GM19239 (cell line): Measurements from ENCODE around the gene VAMP5.
"Not testable (repeated sequence)": the region's sequence is repeated elsewhere in the genome, so short reads cannot be mapped to it uniquely, and the experiment has no call there.

ENCODE experiments used
- DNase-seq: peaks from one replicate; pipeline ENCODE4 v3.0.0; 2011; ENCODE audit warnings: low spot score; ENCODE audit not compliant: insufficient read length
- FAIRE-seq: peaks from 2 replicates; lab custom pipeline; 2011; peaks lifted over from hg19 to GRCh38; lab: Jason Lieb, UNC

Gene VAMP5

DNA sequence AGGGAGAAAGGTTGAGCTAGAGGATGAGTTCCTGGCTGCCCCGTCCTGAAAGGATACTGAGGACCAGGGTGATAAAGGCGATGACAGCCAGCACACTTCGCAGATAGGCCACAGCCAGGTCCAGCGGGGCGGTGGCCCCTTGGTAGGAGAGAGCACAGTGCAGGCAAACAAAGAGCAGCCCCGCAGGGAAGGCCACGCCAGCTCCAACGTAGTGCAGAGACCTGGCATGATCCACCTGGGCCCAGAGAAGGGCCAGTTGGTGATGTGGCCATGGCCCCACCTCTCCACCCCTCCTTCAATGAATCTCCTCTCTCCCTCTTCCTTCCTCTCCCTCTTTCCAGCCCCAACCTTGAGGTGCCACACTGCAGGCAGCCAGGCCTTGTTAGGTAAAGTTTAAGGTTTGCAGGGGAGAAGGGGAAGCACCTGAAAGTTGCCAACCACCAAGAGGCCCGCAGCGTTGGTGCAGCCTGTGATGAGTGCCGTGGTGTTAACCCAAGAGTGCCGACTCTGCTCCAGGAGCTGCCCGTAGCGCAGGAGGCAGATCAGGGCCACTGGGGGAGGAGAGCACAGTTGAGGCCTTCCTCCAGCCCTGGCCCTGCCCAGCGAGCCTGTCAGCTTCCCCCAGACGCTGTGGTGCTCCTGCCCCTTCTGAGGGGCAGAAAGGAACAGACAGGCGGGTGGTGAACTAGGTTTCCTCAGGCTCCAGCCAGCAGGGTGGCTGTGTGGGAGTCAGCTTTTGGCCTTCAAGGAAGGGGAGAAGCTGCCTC, 15.4 kb downstream of the VAMP5 start:
- no peak for FAIRE-seq

DNA sequence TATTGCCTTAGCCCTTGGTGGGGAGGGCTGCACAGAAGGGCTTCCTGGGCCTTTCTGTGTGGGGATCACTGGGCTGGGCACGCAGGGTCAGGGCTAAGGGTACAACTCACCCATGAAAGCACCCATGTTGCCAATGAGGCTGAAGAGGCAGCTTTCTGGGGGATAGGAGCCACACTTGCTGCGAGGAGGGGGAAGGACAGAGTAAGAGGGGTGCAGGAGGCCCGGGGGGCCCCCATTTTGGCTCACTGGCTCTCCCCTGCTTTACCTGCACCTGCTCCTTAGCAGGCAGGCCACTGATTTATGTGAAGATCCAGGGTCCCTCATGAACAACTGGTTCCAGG, 16.0 kb downstream of the VAMP5 start:
- no peak for DNase-seq
- FAIRE-seq: no peak

More for the DNA sequence above, 15.4 kb downstream of the VAMP5 start:
- no peak for DNase-seq

- no peak for FAIRE-seq
- no peak for DNase-seq
These were observed 16.9 kb downstream of the VAMP5 start for GRCh38 chr2:85600951-85601770.

GRCh38 chr2:85601771-85602475, 17.7 kb downstream of the VAMP5 start:
- DNase-seq (no peak), FAIRE-seq (no peak)

DNA sequence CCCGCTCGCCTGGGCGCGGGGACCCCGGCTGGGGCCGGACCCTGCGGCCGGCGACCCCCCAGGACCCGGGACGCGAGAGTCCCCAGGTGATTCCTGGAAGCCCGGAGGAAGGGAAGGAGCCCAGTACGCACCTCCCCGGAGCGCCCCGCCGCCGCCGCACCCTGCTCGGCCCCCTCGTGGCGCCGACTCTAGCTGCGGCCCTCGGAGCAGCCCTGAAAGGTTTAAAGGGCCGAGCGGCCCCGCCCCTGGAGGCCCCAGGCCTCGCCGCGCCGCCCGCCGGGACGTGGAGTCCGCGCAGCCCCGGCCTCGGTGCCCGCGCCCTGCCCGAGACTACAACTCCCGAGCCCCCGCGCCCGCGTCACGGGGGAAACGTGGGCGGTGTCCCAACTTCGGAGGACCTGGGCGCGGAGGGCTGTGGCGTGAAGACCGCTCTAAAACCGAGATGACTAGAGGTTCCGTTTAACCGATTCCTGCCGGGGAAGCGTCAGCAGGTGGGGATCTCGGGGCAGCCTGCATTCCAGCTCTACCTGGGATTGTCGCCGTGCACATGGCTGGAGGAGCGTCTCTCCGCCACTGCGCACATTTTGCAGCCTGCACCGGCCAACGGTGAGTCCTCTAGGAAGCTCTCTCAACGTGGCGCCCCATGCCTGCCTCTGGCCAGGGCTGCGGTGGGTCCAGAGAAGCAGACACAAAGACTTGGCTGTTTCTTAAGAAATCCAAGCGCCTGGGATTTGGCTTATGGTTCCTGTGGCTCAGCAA, 18.4 kb downstream of the VAMP5 start, which contains the start of gene TMEM150A:
Gene TMEM150A (minus strand): TSS at position 223 of the 759 bp plus-strand sequence. CDS start 750 bp downstream, outside the sequence.
- DNase-seq (peak; percentile 86), FAIRE-seq (peak; percentile 87)

DNA sequence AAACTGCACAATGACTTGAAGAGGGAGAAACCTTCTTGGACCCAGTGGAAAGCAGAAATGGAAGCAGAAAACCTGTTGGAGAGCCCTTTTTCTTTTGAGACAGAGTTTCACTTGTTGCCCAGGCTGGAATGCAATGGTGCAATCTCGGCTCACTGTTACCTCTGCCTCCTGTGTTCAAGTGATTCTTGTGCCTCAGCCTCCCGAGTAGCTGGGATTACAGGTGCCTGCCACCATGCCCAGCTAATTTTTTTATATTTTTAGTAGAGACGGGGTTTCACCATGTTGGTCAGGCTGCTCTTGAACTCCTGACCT, 19.9 kb downstream of the VAMP5 start:
- not testable (repeated sequence) for DNase-seq

DNA sequence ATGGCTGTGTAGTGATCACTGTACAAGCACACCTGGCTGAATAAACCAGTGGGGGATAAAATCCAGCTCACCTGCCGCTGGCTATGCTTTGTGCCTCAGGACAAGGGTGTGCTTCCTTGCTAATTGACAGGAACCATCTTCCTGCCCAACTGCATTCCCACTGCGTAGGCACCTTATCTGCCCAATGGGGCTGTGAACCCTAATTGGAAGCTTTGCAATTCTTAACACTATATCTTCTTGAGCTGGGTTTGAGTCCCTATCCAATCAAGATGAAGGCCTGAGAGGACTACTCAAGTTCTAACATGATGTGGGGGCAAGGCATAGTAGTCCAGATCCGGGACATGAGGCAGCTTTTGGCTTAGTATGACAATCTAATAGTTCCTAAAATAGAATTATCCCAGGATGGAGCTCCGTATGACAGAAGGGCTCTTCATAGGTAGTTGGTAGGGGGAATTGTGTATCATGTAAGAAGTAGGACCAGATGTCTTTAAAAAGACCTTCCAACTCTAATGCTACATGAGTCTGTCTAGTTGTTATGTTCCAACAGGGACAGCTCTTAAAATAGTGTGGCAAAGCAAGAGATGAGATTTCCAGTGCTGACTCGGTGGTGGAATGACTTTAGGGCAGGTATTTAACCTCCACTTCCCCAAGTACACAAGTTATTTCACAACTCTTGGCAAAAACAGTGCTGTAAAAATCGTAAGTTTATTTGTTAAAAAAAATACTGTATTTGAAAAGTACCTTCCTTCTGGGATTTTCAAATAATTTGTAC, 20.5 kb downstream of the VAMP5 start:
- DNase-seq (no peak), FAIRE-seq (no peak)

More for the DNA sequence above, 19.9 kb downstream of the VAMP5 start:
- FAIRE-seq: not testable (repeated sequence)

DNA sequence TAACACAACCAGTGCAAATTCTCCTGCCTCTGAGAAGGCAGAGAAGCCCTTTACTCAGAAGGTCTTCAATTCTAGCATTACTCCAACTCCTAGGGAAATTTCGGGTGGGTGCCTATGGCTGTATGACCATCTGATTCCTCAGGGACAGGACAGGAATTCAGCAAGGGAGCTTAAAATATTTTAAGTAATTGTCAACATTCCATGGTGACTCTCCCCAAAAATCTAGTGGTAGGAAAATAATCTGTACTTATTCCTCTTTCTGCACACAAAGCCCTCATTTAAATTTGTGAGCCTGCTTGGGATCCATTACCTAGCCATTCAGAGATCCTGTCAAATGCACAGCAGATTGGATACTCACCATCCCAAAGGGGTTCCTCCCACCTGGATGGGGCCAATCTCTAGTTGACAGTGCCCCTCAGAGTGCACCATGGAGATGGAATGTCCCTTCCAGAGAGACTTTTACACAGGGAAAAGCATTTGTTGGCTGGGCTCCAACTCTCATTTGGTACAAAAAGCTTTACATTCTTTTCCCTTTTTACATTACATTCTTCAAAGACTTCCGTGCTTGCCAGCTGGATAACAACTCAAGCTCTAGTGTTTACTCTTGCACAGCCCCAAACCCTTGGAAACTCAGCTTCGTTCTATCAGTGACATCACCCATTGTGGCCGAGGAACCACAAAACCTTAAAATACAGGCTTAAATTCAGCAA, 21.3 kb downstream of the VAMP5 start:
- DNase-seq (no peak), FAIRE-seq (no peak)

DNA sequence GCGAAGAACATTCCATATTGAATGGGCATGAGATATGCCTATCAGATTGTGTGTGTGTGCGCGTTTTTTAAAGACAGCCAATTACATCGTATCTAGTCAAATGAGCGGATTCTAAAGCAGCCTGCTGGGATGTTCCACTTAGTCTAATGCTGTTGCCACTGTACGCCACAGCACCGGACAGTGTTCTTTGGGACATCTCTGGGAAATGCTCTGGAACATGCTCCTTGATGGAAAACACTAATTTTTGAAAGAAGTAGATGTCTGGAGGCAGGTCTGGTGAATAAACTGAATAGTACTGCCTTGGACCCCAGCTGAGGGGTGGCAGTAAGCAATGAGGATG, 21.9 kb downstream of the VAMP5 start:
- FAIRE-seq (no peak), DNase-seq (no peak)

DNA sequence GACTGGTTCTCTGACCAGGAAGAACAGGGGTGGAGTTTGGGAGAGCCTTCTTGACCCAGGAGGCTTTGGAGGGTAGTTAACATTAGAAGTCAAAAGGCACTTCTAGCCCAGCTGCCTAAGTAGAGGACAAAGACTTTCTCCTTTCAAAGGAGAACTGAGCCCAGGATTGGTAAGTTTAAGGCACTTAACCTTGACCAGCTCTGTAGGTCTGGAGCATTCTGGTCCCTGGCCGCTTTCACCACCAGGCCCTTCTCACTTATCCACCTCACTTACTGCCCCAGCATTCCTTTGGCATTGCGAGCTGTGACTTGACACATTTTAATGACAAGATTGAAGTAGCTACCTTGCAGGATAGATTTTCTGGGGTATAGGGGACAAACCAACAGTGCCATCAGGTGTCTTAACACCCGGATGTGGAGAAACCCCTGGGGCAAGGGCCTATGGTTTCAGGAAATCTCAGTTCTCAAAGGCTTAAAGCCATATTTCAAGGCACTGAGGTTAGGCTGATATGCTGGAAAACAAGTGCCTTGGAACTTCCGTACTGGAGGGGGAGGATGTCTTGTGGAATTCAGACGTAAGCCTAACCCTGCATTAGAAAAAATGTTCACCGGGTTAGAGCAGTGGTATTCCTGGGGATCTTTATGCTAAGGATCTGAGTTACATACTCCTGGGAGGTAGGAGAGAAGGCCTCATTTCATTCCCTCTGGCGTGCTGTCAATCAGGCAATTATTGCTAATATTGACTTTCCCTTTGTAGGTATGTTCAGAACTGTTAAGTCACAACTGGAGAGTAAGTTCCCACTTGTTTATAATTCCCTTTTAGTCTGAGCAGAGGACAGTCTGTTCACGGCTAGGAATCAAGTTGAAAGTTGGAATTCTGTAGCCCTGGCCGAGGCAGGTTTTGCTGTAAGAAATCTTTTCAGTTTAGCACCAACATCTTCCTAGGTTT, 23.3 kb downstream of the VAMP5 start:
- no peak for FAIRE-seq
- no peak for DNase-seq

GRCh38 chr2:85611217-85611704, 27.0 kb downstream of the VAMP5 start:
- DNase-seq: no peak
- no peak for FAIRE-seq

- FAIRE-seq (peak; percentile 61), DNase-seq (peak; percentile 91)
These were observed 27.7 kb downstream of the VAMP5 start, which contains the start of gene C2orf68 for GRCh38 chr2:85611705-85612587. Gene C2orf68 (minus strand): TSS chr2:85612066. CDS start chr2:85611984, 82 bp downstream.

DNA sequence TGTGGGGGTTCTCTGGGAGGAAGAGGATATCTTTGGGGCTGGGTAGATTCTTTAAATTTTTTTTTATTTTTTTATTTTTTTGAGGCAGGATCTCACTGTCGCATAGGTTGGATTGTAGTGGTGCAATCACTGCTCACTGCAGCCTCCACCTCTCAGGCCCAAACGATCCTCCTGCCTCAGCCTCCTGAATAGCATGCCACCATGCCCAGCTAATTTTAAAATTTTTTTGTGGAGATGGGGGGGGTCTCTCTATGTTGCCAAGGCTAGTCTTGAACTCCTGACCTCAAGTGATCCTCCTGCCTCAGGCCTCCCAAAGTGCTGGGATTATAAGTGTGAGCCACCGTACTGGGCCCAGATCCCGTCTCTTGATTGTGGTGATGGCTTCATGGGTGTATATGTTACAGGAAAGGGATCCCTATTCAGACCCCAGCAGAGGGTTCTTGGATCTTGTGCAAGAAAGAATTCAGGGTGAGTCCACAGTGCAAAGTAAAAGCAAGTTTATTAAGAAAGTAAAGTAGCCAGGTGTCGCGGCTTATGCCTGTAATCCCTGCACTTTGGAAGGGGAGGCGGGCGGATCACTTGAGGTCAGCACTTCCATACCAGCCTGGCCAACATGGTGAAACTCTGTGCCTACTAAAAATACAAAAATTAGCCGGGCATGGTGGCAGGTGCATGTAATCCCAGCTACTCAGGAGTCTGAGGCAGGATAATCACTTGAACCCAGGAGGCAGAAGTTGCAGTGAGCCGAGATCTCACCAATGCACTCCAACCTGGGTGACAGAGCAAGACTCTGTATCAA, 29.7 kb downstream of the VAMP5 start:
- DNase-seq: no peak
- FAIRE-seq: no peak

- FAIRE-seq, DNase-seq: not testable (repeated sequence)
These were observed 30.5 kb downstream of the VAMP5 start for GRCh38 chr2:85614757-85615156.

DNA sequence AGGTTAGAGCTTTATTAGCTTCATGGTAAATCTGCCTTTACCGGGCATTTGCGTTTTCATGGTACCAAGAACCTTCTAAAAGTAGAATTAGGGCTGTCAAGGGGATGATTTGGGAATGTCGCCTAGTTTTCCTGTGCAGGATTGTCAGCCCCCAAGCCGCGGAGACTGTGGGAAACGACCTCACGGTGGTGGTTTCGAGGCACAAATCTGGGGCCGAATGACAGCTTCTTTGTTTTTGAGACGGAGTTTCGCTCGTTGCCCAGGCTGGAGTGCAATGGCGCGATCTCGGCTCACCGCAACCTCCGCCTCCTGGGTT, 31.1 kb downstream of the VAMP5 start:
- DNase-seq: no peak
- FAIRE-seq: no peak

DNA sequence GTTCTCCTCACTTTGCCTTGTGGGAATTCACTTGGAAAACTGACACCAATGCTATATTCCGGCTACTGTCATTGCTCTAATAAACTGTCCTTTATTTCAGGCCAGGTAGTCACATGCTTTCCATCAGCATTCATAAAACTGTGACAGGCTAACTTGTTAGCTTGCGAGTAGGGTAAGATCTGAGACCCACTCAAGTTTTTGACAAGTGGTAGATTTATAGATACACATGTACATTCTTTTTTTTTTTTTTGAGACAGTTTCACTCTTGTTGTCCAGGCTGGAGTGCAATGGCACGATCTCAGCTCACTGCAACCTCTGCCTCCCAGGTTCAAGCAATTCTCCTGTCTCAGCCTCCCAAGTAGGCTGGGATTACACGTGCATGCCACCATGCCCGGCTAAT, 33.5 kb downstream of the VAMP5 start:
- DNase-seq, FAIRE-seq: not testable (repeated sequence)
